ENCODE results near the gene DCAF5. TPM values are rescaled to one million over a fixed set of nuclear protein-coding genes. Genes with fewer than 3 reads are reported as not detected.

The DCAF5 gene
- total and polyA plus RNA-seq, 8 donors: 15.9 to 30.4 (median 20.2) TPM

DNA sequence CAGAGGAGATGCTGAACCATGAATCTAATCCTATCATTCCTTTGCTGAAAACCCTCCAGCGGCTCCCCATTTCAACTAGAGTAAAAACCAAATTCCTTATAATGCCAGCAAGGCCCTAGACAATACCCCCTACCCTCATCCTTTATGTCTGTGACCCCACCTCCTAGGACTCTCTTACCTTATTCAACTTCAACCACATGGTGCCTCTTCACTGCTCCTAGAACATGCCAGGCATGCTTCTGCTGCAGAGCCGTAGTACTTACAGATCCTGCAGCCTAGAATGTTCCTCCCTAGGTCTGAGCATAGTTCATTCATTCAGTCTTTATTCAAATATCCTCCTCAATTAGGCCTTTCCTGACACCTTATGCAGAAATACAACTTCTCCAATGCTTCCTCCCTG lies 54.9 kb downstream of the DCAF5 start:
- DNase-seq (no peak), ATAC-seq (no peak), FAIRE-seq (no peak)
- no peak overlapping the region for H3K4me3 ChIP-seq
- H3K9me3 ChIP-seq: no peaks in the 10 kb centered on the region
- intact Hi-C loops (cut with DNase I): loop anchor here in 2 of 3 donors (10.0 kb wide), 4 partner anchors 183 to 233 kb away; no protein-coding TSS in a partner anchor
- no peak overlapping the region for H3K27ac ChIP-seq
- 92 to 98% methylated on average over 2 of the region's 2 CpGs for WGBS, 2 donors
- H3K36me3 ChIP-seq: no peaks in the 10 kb centered on the region
- peaks cover 0 to 10% (median 0%) of the 10 kb centered on the region in 3 donors for H3K4me1 ChIP-seq
- TF ChIP-seq, protein P1, sequence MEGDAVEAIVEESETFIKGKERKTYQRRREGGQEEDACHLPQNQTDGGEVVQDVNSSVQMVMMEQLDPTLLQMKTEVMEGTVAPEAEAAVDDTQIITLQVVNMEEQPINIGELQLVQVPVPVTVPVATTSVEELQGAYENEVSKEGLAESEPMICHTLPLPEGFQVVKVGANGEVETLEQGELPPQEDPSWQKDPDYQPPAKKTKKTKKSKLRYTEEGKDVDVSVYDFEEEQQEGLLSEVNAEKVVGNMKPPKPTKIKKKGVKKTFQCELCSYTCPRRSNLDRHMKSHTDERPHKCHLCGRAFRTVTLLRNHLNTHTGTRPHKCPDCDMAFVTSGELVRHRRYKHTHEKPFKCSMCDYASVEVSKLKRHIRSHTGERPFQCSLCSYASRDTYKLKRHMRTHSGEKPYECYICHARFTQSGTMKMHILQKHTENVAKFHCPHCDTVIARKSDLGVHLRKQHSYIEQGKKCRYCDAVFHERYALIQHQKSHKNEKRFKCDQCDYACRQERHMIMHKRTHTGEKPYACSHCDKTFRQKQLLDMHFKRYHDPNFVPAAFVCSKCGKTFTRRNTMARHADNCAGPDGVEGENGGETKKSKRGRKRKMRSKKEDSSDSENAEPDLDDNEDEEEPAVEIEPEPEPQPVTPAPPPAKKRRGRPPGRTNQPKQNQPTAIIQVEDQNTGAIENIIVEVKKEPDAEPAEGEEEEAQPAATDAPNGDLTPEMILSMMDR (IDR thresholded peaks at IDR 0.05): no peak
- no peaks in the 10 kb centered on the region for H3K27me3 ChIP-seq

DNA sequence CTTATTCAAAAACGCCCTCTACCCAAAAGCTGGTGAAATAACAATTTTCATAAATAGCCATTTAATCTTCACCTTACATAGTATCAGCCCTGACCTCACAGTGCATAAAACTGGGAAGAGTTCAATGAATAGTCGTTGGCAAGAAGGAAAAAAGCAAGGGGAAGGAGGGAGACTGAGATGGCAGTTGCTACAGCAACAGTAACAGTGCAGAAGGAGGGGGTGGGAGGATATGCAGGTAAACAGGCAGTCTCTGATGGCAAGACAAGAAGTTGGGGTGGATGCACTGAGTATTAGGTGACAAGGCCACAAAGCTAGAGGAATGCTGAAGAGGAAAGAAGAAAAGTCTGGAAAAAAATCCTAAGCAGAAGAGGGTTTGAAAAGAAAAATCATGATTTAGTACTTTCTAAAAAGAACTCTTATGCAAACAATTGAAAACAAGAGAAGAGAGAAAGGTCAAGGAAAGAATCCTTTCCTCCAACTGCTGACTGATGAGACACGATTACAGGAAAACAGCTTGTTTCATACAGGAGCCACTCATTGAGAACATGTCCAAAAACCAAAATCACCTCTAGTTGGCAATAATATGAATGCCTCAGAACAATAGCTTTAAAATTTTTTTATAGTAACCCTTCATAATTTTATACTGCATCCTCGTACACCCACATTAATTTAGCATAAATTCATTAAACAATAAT lies 56.0 kb downstream of the DCAF5 start:
- no peak for DNase-seq
- TF ChIP-seq, protein P1 (IDR thresholded peaks at IDR 0.05): no peak
- H3K27me3 ChIP-seq: no peaks in the 10 kb centered on the region
- H3K27ac ChIP-seq: no peak overlapping the region
- 59 to 62% methylated on average over 4 of the region's 4 CpGs for WGBS, 2 donors
- H3K4me1 ChIP-seq: peaks cover 0 to 10% (median 0%) of the 10 kb centered on the region in 3 donors
- H3K9me3 ChIP-seq: no peaks in the 10 kb centered on the region
- peaks cover 0 to under 1% (median 0%) of the 10 kb centered on the region in 3 donors for H3K36me3 ChIP-seq
- ATAC-seq: no peak
- H3K4me3 ChIP-seq: no peak overlapping the region
- no peak for FAIRE-seq
- intact Hi-C loops (cut with DNase I): loop anchor here in 2 of 3 donors (10.0 kb wide), 4 partner anchors 182 to 232 kb away; no protein-coding TSS in a partner anchor

DNA sequence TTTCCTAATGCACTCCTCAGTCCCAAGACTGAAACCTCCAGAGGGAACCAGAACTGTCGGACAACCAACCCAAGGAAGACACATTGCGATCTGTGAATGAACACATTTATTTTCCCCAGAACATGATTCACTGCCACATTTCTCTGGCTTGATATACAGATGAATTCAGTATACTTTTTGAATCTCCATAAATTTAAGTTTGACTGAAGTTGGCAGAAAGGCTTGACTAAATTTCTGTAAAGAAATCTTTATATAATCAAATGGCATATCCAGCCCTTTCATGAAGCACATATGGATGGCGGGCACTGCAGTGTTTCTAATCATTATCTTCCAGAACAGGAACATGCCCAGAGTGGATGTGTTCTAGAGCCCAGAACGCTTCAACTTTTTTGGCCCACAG lies 56.7 kb downstream of the DCAF5 start:
- intact Hi-C loops (cut with DNase I): loop anchor here in 2 of 3 donors (10.0 kb wide), 4 partner anchors 181 to 231 kb away; no protein-coding TSS in a partner anchor
- TF ChIP-seq, protein P1 (IDR thresholded peaks at IDR 0.05): no peak
- peaks cover 0 to 6% (median 4%) of the 10 kb centered on the region in 3 donors for H3K36me3 ChIP-seq
- no peaks in the 10 kb centered on the region for H3K27me3 ChIP-seq
- H3K4me3 ChIP-seq: no peak overlapping the region
- WGBS, 2 donors: 91 to 93% methylated on average over 4 of the region's 4 CpGs
- ATAC-seq (no peak), DNase-seq (no peak), FAIRE-seq (no peak)
- peaks cover 0 to 7% (median 0%) of the 10 kb centered on the region in 3 donors for H3K4me1 ChIP-seq
- H3K27ac ChIP-seq: no peak overlapping the region
- no peaks in the 10 kb centered on the region for H3K9me3 ChIP-seq

DNA sequence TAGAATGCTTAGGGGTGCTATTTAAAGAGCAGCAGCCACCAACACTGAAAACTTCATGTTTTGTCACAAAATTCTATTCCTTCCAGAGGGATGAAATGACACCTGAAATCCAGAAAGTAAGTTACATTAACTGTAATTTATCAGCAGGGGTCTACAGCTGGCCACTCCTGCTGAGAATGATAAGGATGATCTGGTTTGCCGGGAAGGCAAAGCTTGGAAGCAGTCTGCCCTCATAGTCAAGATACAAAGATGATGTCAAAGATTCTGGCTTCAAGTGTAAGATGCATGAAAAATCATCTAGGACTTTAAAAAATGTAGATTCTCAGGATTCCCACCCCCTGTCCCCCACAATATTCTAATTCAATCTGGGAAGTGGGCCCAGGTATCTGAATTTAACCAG lies 58.4 kb downstream of the DCAF5 start:
- TF ChIP-seq, protein P1 (IDR thresholded peaks at IDR 0.05): no peak
- no peak for ATAC-seq
- peaks cover 0 to 11% (median 10%) of the 10 kb centered on the region in 3 donors for H3K36me3 ChIP-seq
- no peaks in the 10 kb centered on the region for H3K27me3 ChIP-seq
- H3K27ac ChIP-seq: peak overlapping the region in 1 of 4 donors; percentile 21
- no peak overlapping the region for H3K4me3 ChIP-seq
- WGBS, 2 donors: 68 to 87% methylated on average over 1 of the region's 1 CpG
- intact Hi-C loops (cut with DNase I): loop anchor here in 2 of 3 donors (10.0 kb wide), 4 partner anchors 180 to 230 kb away; no protein-coding TSS in a partner anchor
- peaks cover 0 to 7% (median 0%) of the 10 kb centered on the region in 3 donors for H3K4me1 ChIP-seq
- no peak for FAIRE-seq
- DNase-seq: no peak
- no peaks in the 10 kb centered on the region for H3K9me3 ChIP-seq

Data from pancreas (tissue), 10 donors.